Endothelial cell of umbilical vein (primary cell): ENCODE results near the gene SIAH3. TPM values are rescaled to one million over a fixed set of nuclear protein-coding genes. Genes with fewer than 3 reads are reported as not detected.

ENCODE experiments used
- BruUV-seq: library from RNA; stranded (reverse); fragments of 400-500 nt; replicated peaks from 2 replicates; lab custom pipeline; 2021; lab: Mats Ljungman, UMichigan
- CTCF ChIA-PET: fragments of 300-600, 350-600 bp; sonication (Branson Sonifier 250); formaldehyde crosslinking; loops from one replicate; lab custom pipeline; 2021; ENCODE audit warnings: antibody characterized with exemption, inconsistent platforms; lab: Charles Lee
- POLR2A ChIA-PET: fragments of 300-600, 350-600 bp; sonication (Branson Sonifier 250); formaldehyde crosslinking; loops from one replicate; lab custom pipeline; 2021; ENCODE audit warnings: antibody characterized with exemption, inconsistent platforms; lab: Charles Lee
- DNase-seq: peaks from one replicate; pipeline ENCODE4 v3.0.0-alpha.2; 2011; ENCODE audit warnings: low read depth, low spot score
- FAIRE-seq: peaks from 2 replicates; lab custom pipeline; 2011; peaks lifted over from hg19 to GRCh38; lab: Jason Lieb, UNC
- H2AFZ ChIP-seq: 2 replicates; pipeline ENCODE4 v1.6.0; 2012; ENCODE audit warnings: low read depth, low read length, control low read depth, inconsistent platforms
- H3K27ac ChIP-seq: 2 replicates; pipeline ENCODE4 v1.5.1; 2011; ENCODE audit warnings: low read depth, mild to moderate bottlenecking, control low read depth, low read length, moderate library complexity; ENCODE audit not compliant: insufficient read depth
- H3K27me3 ChIP-seq, 2 experiments: 2 replicates each; pipeline versions ENCODE4 v1.6.0 to v1.6.1; 2011; ENCODE audit warnings: low read length in 2 of 2, mixed read lengths in 1 of 2; ENCODE audit not compliant: control insufficient read depth in 2 of 2, insufficient read depth in 2 of 2
- H3K36me3 ChIP-seq, 2 experiments: 2 replicates in 1 of 2; 3 replicates in 1 of 2; pipeline ENCODE4 v1.5.1; 2011; ENCODE audit warnings: low read length in 2 of 2, mild to moderate bottlenecking in 1 of 2, moderate library complexity in 1 of 2; ENCODE audit not compliant: control insufficient read depth in 2 of 2, insufficient read depth in 2 of 2; ENCODE audit errors: extremely low read depth in 1 of 2
- H3K4me1 ChIP-seq: 3 replicates; pipeline ENCODE4 v1.5.1; 2011; ENCODE audit warnings: mild to moderate bottlenecking, low read length; ENCODE audit not compliant: control insufficient read depth, insufficient read depth; ENCODE audit errors: extremely low read depth
- H3K4me2 ChIP-seq: 2 replicates; pipeline ENCODE4 v1.6.1; 2011; ENCODE audit warnings: low read length, control low read depth, mixed read lengths; ENCODE audit not compliant: insufficient read depth
- H3K4me3 ChIP-seq, 3 experiments: fragments of 200-600 bp in 1 of 3; sonication (generic), shearing (Covaris generic) in 1 of 3; replicated peaks in 1 of 3; 2 replicates each; pipeline ENCODE4 v1.5.1; 2011 to 2016; ENCODE audit warnings: control low read depth in 3 of 3, low read length in 3 of 3, mild to moderate bottlenecking in 2 of 3, inconsistent platforms in 1 of 3, low read depth in 1 of 3, moderate library complexity in 1 of 3; ENCODE audit not compliant: insufficient read depth in 1 of 3
- H3K79me2 ChIP-seq: 2 replicates; pipeline ENCODE4 v1.6.0; 2012; ENCODE audit warnings: low read length, inconsistent platforms; ENCODE audit not compliant: control insufficient read depth, insufficient read depth
- H3K9ac ChIP-seq: replicated peaks from 2 replicates; pipeline ENCODE3; 2011; ENCODE audit warnings: low read length, control low read depth; ENCODE audit not compliant: insufficient read depth; ENCODE audit errors: extremely low read depth
- H3K9me1 ChIP-seq: replicated peaks from 3 replicates; pipeline ENCODE4 v1.6.0; 2011; ENCODE audit warnings: mild to moderate bottlenecking, low read length; ENCODE audit not compliant: control insufficient read depth, insufficient read depth; ENCODE audit errors: extremely low read depth
- H3K9me3 ChIP-seq: replicated peaks from 2 replicates; pipeline ENCODE4 v1.5.1; 2012; ENCODE audit warnings: low read length, inconsistent platforms; ENCODE audit not compliant: control insufficient read depth, insufficient read depth
- H4K20me1 ChIP-seq: replicated peaks from 2 replicates; pipeline ENCODE3; 2011; ENCODE audit warnings: mild to moderate bottlenecking, low read length; ENCODE audit not compliant: control insufficient read depth, insufficient read depth; ENCODE audit errors: extremely low read depth
- CTCF ChIP-seq, 2 donors: IDR thresholded peaks; 1 replicate in 1 of 2; 2 replicates in 1 of 2; pipeline ENCODE4 v1.5.1; 2011; ENCODE audit warnings: low read length in 2 of 2, mild to moderate bottlenecking in 2 of 2, moderate library complexity in 2 of 2, control low read depth in 1 of 2, inconsistent platforms in 1 of 2, low read depth in 1 of 2; ENCODE audit not compliant: insufficient read depth in 1 of 2; ENCODE audit errors: extremely low read depth in 1 of 2
- EZH2 ChIP-seq: IDR thresholded peaks from 2 replicates; pipeline ENCODE4 v1.6.1; 2012; ENCODE audit warnings: borderline replicate concordance, low read depth, mild to moderate bottlenecking, moderate library complexity, low read length, inconsistent platforms; ENCODE audit not compliant: severe bottlenecking
- FOS ChIP-seq: IDR thresholded peaks from 2 replicates; pipeline ENCODE4 v1.6.1; 2011; ENCODE audit warnings: mild to moderate bottlenecking, low read length, moderate library complexity, borderline replicate concordance; ENCODE audit not compliant: insufficient read depth
- GATA2 ChIP-seq: IDR thresholded peaks from 2 replicates; pipeline ENCODE4 v1.7.0; 2011; ENCODE audit warnings: low read depth, mild to moderate bottlenecking, moderate library complexity, mixed read lengths, low read length; ENCODE audit not compliant: insufficient read length, insufficient read depth
- JUN ChIP-seq: IDR thresholded peaks from 2 replicates; pipeline ENCODE4 v1.6.1; 2011; ENCODE audit warnings: borderline replicate concordance, low read depth; ENCODE audit not compliant: insufficient read length, insufficient read depth
- MYC ChIP-seq: IDR thresholded peaks from one replicate; pipeline ENCODE4 v1.6.1; 2011; ENCODE audit warnings: mild to moderate bottlenecking, low read depth, low read length
- POLR2A ChIP-seq: IDR thresholded peaks from 2 replicates; pipeline ENCODE4 v1.6.1; 2012; ENCODE audit warnings: low read depth, mild to moderate bottlenecking, control low read depth, low read length
- POLR2AphosphoS5 ChIP-seq: IDR thresholded peaks from 2 replicates; pipeline ENCODE4 v1.6.1; 2012; ENCODE audit warnings: low read depth, mild to moderate bottlenecking, control low read depth, low read length, moderate library complexity; ENCODE audit not compliant: insufficient read depth
- dilution Hi-C: fragments of 300-500 bp; cut with MboI; formaldehyde crosslinking; loops from one replicate; pipeline ENCODE4 v1.15.0; 2019; ENCODE audit warnings: low sequenced_read_pairs; ENCODE audit not compliant: extremely low pct_ligation_motif_present
- intact Hi-C: fragments of 100-400 bp; cut with micrococcal nuclease; formaldehyde crosslinking; loops from one replicate; pipeline ENCODE4 v1.10.0; 2022
- polyA plus RNA-seq, 4 experiments: library from polyadenylated mRNA; depleted of rRNA in 3 of 4; stranded (reverse) in 3 of 4; unstranded in 1 of 4; fragments of >200 nt; gene quantifications; 2 replicates each; pipeline versions ENCODE4 v1.2.1 to v1.2.3, GENCODE V29; 2011 to 2012; ENCODE audit warnings: missing spikeins in 1 of 4
- total RNA-seq: library from RNA; stranded (reverse); gene quantifications from 2 replicates; pipeline ENCODE4 v1.2.3, GENCODE V29; 2021
- TF ChIP-seq, protein P1 (sequence below): IDR thresholded peaks from 2 replicates; pipeline ENCODE4 v1.6.1; 2011; ENCODE audit not compliant: insufficient read depth, insufficient read length

SIAH3 gene
- total and polyA plus RNA-seq, 2 donors (not counting 3 experiments of a cell fraction or from before 2014, with no cell fraction given) = 0.03 TPM; not detected in 1

DNA sequence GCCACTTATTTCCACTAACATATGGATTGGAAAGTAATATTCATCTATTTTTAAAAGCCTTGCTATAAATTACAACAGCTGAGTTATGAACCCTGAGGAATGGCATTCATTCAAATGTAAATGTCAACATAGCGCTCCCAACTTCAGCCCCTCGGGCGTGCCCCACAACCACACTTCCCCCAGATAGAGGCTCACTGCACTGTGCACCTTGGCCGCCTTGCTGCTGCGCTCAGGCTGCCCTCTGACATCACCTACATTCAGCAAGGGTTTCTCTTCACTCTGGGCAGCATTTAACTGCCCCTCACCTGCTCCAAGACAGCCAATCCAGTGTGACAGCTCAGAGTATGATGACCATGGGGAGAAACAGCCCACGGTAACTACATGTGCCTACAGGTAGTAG, 35.1 kb downstream of the SIAH3 start:
- Histone ChIP-seq H3K79me2 (no peaks in the 10 kb centered on the region), H3K27me3 (peaks cover 3 to 4% of the 10 kb centered on the region in 2 experiments), H3K9me1 (no peaks in the 10 kb centered on the region), H3K27ac (no peak overlapping the region), H3K4me1 (no peaks in the 10 kb centered on the region), H3K4me2 (no peak overlapping the region), H3K9ac (no peak overlapping the region), H3K4me3 (no peak overlapping the region), H2AFZ (no peak overlapping the region), H3K36me3 (no peaks in the 10 kb centered on the region), H4K20me1 (no peaks in the 10 kb centered on the region), H3K9me3 (no peaks in the 10 kb centered on the region)
- intact Hi-C loops (no loop called here), dilution Hi-C loops (no loop called here)
- ChIA-PET POLR2A (no interaction called here), CTCF (interaction anchor here (1.1 kb wide), 2 partner anchors 9 kb away, joined by 3 read pairs; no protein-coding TSS in a partner anchor)
- FAIRE-seq (no peak), DNase-seq (no peak)
- no TSS peak for BruUV-seq
- no peak for TF ChIP-seq GATA2
- TF ChIP-seq, protein P1, sequence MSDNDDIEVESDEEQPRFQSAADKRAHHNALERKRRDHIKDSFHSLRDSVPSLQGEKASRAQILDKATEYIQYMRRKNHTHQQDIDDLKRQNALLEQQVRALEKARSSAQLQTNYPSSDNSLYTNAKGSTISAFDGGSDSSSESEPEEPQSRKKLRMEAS = no peak
- TF ChIP-seq JUN = no peak
- TF ChIP-seq POLR2A = no peak
- TF ChIP-seq MYC = no peak
- TF ChIP-seq POLR2AphosphoS5 = no peak
- no peak for TF ChIP-seq CTCF (IDR thresholded peaks at IDR 0.05; ENCODE audit: extremely low read depth in 1 of 2, insufficient read depth in 1 of 2, low read depth in 1 of 2, low read length in 2 of 2)
- no peak for TF ChIP-seq EZH2
- TF ChIP-seq FOS = no peak
